OCI-LY3 (cell line): ENCODE data around the gene PHACTR2.

Experiments
- EZH2phosphoT487 ChIP-seq: fragments of 200-600 bp; shearing (Covaris generic); IDR thresholded peaks from 2 replicates; pipeline ENCODE4 v1.6.1; 2018; ENCODE audit warnings: antibody characterized with exemption, mixed run types, low read depth
- TF ChIP-seq, protein P1 (sequence below): fragments of 200-600, 300-600 bp; sonication (generic); IDR thresholded peaks from 2 replicates; pipeline ENCODE4 v1.5.1; 2014; ENCODE audit warnings: antibody characterized with exemption, low read length, low read depth

DNA sequence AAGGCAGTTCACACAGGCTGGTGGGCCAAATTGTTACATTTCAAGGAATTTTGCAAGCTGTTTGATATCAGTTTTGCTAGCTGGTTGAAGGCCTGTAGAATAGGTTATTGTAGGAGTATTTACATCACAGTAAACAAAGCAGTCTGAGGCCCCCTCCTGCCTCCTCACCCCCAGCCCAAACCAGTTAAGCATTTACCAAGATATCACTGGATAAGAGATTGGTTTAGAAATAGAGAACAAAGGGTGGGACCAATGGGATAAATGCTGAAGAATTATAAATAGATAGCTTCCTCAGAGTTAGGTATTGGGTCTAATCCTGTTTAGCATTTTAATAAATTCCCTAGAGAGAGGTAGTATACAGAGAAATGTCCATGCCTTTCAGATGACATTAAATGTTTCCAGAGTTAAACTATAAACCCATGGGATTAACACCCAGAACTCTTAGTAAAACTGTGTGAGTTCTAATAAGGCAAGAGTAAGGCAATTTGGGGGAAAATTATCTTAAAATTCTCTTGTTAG is 2.3 kb upstream of the PHACTR2 start:
- TF ChIP-seq, protein P1, sequence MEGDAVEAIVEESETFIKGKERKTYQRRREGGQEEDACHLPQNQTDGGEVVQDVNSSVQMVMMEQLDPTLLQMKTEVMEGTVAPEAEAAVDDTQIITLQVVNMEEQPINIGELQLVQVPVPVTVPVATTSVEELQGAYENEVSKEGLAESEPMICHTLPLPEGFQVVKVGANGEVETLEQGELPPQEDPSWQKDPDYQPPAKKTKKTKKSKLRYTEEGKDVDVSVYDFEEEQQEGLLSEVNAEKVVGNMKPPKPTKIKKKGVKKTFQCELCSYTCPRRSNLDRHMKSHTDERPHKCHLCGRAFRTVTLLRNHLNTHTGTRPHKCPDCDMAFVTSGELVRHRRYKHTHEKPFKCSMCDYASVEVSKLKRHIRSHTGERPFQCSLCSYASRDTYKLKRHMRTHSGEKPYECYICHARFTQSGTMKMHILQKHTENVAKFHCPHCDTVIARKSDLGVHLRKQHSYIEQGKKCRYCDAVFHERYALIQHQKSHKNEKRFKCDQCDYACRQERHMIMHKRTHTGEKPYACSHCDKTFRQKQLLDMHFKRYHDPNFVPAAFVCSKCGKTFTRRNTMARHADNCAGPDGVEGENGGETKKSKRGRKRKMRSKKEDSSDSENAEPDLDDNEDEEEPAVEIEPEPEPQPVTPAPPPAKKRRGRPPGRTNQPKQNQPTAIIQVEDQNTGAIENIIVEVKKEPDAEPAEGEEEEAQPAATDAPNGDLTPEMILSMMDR: no peak
- TF ChIP-seq EZH2phosphoT487: no peak
